NCI-H2227 treated with DMSO at 0.1 percent for 48 hours (cell line): ENCODE measurements around the gene SNAPC2.
"Not testable (repeated sequence)": the region's sequence is repeated elsewhere in the genome, so short reads cannot be mapped to it uniquely, and the experiment has no call there.

Source experiments
- DNase-seq: peaks from one replicate; lab custom pipeline; 2025; lab: John Stamatoyannopoulos, UW

SNAPC2 gene

GRCh38 chr19:7933411-7933810 is 13.3 kb downstream of the SNAPC2 start:
- DNase-seq = no peak

- no peak for DNase-seq
Observed at GRCh38 chr19:7933828-7934725, 13.9 kb downstream of the SNAPC2 start.

DNA sequence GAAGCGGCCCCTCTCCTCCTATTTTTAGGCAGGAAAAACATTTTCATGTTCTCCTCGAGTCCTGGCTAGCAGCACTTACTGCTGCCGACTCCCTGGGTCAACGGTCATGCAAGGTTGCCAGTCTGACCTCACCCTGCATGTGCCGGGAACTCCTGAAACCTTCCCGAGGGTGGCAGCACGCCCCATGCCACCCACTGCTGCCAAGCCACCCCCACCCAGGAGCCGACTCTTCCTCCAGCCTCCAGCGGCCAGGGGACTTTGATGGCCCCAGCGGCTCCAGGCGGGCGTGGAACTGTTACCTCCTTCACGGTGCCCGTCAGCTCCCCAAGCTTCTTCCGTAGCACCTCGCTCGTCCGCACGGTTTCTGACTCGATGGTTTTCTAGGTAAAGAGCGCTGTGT is 14.6 kb downstream of the SNAPC2 start:
- DNase-seq = no peak

- DNase-seq = no peak
Observed at GRCh38 chr19:7940841-7941240, 20.7 kb downstream of the SNAPC2 start.

DNA sequence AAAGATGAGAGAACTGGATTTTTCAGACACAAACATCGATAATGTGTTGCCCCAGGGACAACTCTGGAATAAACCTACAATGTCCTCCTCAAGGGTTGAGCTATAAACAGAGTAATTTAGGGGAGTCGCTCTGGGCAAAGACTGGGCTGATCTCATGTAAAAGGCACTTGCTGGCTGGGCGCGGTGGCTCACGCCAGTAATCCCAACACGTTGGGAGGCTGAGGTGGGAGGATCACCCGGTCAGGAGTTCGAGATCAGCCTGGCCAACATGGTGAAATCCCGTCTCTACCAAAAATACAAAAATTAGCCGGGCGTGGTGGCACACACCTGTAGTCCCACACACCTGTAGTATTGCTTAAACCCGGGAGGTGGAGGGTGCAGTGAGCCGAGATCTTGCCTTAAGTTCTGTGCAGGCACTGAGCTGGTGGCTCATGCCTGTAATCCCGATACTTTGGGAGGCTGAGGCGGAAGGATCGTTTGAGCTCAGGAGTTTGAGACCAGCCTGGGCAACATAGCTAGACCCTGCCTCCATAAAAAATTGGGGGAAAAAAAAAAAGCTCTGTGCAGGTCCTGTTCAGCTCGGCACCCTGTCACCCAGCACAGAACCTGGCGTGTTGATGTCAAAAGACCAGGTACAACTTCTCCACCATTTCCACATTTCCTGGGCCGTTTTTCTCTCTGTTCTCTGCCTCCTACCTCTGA is 21.9 kb downstream of the SNAPC2 start:
- no peak for DNase-seq

DNA sequence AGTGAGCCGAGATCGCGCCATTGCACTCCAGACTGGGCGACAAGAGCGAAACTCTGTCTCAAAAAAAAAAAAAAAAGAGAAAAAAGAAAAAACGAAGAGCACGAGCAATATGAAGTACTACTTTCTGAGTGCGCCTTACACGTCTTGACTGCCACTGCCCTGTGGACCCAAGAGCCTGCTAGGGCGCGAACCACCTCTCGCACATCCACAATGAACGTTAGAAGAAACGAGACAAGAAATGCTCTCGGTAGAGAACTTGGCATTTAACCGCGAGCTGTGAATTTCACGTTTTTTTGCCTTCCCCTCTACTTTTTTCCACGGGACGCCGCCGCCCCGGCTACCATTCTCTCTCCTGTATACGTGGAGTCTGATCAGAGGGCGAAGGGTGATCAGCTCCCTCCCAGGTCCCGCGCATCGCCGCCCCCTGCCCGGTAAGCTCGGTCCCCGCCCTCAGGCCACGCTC is 22.9 kb downstream of the SNAPC2 start:
- no peak for DNase-seq

DNA sequence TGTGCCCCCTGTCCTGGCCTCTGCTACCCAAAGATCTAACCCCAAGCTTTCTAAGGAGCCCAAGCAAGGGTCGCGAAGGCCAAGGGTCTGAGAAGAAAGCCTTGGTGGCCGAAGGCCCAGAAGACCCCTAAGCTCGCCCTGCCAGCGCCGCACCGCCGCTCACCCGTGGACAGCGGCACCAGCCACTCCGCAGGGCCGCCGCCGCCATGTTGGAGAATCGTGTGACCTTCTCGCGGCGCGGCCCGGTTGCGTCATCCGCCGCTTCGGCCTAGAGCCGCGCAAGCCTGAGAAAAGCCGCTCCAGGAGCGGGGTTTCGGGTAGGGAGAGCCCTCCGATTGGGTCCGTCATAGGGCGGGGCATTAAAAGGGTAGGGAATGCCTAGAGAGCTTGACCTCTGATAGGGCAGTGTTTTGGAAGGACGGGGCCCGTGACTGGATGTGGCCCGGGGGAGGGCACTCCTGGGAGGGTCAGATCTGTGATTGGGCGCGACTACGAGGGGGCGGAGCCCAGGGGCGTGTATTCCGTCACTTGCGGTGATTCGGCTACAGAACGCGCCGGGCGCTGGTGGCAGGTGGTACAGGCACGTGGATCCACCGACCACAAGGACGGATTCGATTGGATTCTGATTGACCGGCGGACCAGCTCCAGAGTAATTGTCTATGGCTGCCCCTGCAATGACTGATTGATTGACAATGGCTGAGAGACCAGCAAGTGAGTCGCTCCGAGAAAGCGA is 23.5 kb downstream of the SNAPC2 start, which contains the start of gene TIMM44:
TIMM44 (minus strand) TSS at position 223 of the 733 bp plus-strand sequence; CDS start at position 208, 15 bp downstream.
- peak; percentile 93 for DNase-seq

GRCh38 chr19:7944177-7944761 is 24.1 kb downstream of the SNAPC2 start:
- peak; percentile 64 for DNase-seq

DNA sequence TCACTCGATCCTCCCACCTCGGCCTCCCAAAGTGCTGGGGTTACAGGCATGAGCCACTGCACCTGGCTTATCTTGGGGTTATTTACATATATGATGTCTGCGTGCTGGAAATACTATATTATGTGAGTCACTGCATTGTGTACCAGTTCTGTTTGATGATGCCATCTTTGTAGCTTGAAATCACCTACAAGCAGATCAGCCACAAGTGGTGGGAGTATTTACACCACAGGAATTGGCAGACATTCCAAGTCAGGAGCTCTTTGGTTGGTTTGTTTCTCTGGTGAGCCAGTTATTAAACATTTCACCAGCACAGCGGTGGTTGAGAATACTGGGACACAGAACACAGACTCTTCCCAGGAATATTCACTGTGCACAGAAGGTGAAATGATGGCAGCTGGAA is 27.8 kb downstream of the SNAPC2 start:
- no peak for DNase-seq

- DNase-seq = no peak
Observed at GRCh38 chr19:7953060-7953459, 32.9 kb downstream of the SNAPC2 start.

DNA sequence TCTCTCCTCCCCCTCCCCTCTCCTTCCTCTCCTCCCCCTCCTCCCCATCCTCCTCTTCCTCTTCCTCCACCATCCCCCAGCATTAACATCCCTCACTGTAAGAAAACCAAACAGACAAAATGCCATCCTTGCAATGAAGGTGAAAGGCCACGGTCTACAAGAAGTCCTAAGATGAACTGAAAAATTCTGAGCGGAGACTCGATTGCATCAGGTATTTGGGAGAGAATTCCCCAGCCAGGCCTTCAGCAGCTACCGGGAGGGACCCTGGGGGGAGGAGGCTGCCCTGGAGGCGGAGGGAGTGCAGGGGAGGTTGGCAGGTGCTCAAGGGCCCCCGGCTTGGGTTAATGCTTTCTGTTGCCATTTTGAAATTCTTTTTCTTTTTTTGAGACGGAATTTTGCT is 33.4 kb downstream of the SNAPC2 start:
- DNase-seq = no peak

GRCh38 chr19:7955696-7956095 is 35.6 kb downstream of the SNAPC2 start:
- no peak for DNase-seq

- no peak for DNase-seq
Observed at GRCh38 chr19:7959211-7959610, 39.1 kb downstream of the SNAPC2 start.

DNA sequence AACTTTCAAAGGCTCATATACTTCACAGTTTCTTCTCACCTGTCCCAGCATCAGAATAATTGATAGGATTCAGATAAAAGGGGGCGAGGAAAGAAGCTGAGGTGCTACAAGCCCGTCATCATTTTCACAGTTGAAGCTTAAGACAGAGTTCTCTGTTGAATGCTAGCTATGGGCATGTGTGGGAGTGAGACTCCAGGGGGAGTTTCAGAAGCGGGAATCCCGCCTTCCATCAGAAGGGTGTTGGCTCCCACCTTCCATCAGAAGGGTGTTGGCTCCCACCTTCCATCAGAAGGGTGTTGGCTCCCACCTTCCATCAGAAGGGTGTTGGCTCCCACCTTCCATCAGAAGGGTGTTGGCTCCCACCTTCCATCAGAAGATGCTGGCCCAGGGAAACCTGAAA is 40.9 kb downstream of the SNAPC2 start:
- not testable (repeated sequence) for DNase-seq

DNA sequence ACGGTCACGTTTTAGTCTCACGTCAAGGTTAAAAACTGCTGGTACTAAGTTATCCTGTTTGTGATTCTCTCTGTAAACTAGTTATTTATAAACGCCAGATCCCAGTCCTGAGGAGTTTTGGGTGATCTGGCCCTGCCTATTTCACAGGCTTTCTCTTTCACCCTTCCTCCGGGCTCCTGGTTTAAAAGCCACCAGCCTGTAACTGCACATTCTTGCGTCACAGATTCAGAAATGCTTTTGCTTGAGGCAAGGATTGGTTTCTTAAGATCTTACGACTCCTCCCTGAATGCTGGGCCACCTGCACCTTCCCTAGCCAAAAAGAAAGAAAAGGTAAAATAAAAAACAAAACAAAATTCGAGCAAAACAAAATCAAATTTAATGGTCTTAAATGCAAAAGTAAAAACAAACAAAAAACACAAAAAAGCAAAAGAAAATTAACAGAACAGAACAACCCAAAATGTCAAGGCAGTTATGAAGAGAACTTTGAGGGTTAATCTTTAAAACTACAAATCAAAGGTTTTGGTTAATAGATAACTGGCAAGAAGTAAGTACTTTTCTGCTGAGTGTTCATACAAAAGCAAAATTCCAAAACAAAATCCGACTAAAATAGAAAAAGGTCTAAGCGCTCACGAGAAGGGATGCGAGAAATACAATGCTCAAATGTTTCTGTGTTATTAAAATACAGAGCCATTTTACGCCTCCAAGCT is 41.9 kb downstream of the SNAPC2 start:
- no peak for DNase-seq

- no peak for DNase-seq
Observed at GRCh38 chr19:7962644-7963268, 42.6 kb downstream of the SNAPC2 start.

- DNase-seq = no peak
Observed at GRCh38 chr19:7963566-7963965, 43.4 kb downstream of the SNAPC2 start.

DNA sequence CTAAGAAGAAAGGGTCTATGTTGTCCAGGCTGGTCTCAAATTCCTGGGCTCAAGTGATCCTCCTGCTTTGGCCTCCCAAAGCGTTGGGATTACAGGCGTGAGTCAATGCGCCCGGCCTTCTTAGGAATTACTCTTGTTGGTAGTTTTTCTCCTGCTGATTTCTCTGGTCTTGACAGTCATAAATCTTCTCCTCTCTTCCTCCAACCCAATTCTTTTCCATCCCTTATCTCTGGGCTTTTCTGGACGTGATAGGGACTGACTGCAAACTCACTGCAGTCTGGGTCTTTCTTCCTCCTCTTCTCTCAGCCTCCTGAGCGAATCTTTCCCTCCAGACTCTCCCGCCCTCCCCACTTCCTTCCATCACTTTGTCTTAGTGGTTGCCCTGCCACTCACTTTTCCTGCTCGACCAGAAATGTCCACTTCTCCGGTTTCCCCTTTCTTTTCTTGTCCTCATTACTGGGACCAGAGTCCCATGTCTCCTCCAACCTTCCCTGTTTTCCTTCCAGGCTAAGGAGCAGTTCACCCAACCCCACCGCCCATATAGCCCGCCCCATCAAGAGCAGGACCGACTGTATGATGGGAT is 45.2 kb downstream of the SNAPC2 start:
- no peak for DNase-seq

DNA sequence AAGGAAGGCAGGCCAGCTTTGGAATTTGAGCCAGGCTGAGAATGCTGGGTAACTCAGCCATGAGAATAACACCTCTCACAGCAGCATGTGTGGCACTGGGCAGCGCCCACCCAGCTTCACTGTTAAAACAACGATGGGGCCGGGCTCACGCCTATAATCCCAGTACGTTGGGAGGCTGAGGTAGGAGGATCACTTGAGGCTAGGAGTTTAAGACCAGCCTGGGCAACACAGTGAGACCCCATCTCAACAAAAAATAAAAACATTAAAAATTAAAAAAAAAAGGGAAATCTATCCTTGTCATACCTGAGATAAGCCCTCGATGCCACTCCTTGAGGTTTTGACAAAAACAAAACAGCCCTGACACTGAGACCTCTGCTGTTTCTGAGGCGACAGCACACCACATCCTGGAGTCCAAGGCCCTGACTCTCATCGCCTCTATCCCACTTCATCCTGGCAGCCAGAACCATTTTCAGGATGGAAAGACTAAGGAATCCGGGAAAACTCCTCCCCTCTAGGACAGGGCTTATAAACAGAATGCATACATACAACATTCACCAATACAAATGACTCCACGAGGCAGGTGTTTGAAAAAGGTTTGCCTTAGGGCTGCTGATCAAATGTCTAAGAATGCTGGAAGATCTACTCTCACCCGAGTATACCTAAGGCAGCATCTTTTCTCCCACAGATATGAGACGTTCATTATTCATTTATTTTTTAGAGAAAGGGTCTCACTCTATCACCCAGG is 46.0 kb downstream of the SNAPC2 start:
- no peak for DNase-seq
